Left lung (tissue), 10 donors: ENCODE results near the gene FBXO22. TPM values are rescaled to one million over a fixed set of nuclear protein-coding genes. Genes with fewer than 3 reads are reported as not detected.
"Not testable (repeated sequence)": the region's sequence is repeated elsewhere in the genome, so short reads cannot be mapped to it uniquely, and the experiment has no call there.

Experiments
- ATAC-seq: fragments of 200-7000 bp; cut with Tn5 transposase; one replicate; pipeline ENCODE4 v1.9.1; 2020; ENCODE audit warnings: moderate library complexity
- DNase-seq, 4 donors: peaks; one replicate each; pipeline ENCODE4 v3.0.0-alpha.2; 2013 to 2020
- H3K27ac ChIP-seq, 2 donors: fragments of 200-600 bp; sonication (generic) in 1 of 2; one replicate each; pipeline versions ENCODE4 v1.5.0 to v1.8.0; 2020 to 2021
- H3K27me3 ChIP-seq, 2 donors: fragments of 200-600 bp; sonication (generic) in 1 of 2; one replicate each; pipeline versions ENCODE4 v1.5.0 to v1.8.0; 2020 to 2021
- H3K36me3 ChIP-seq, 2 donors: fragments of 200-600 bp; sonication (generic) in 1 of 2; one replicate each; pipeline versions ENCODE4 v1.5.0 to v1.8.0; 2020 to 2021
- H3K4me1 ChIP-seq, 2 donors: fragments of 200-600 bp; one replicate each; pipeline ENCODE4 v1.8.0; 2021
- H3K4me3 ChIP-seq, 2 donors: fragments of 200-600 bp; sonication (generic) in 1 of 2; one replicate each; pipeline versions ENCODE4 v1.5.0 to v1.8.0; 2020 to 2021; ENCODE audit warnings: mild to moderate bottlenecking in 1 of 2
- H3K9me3 ChIP-seq, 2 donors: fragments of 200-600 bp; sonication (generic) in 1 of 2; one replicate each; pipeline versions ENCODE4 v1.5.0 to v1.8.0; 2020 to 2021
- CTCF ChIP-seq, 2 donors: fragments of 200-600 bp; sonication (generic) in 1 of 2; IDR thresholded peaks; one replicate each; pipeline versions ENCODE4 v1.5.0 to v1.8.0; 2021; ENCODE audit warnings: antibody characterized with exemption in 2 of 2
- intact Hi-C, 2 donors: fragments of 100-400 bp; cut with DNase I; formaldehyde crosslinking; loops; one replicate each; pipeline versions ENCODE4 v1.11.2 to v1.14.2; 2022
- polyA plus RNA-seq, 6 donors: library from polyadenylated mRNA; unstranded; fragments of 120-200 nt; gene quantifications; one replicate each; pipeline ENCODE4 v1.2.1, GENCODE V29; 2013; ENCODE audit not compliant: insufficient read length in 6 of 6
- total RNA-seq, 2 donors: library from RNA; stranded (reverse); fragmentation: NEBNext Ultra II Directional; extraction: Animal tissue kit (Norgen Biotek cat#: 25700); gene quantifications; one replicate each; pipeline ENCODE4 v1.2.1, GENCODE V29; 2021
- donor health status: DM: no; HTN: yes; CAD: no.
- donor health status: DM: no; HTN: no; CAD: no.

Gene FBXO22
- total and polyA plus RNA-seq, 8 donors = 26.7 to 44.8 (median 37.4) TPM

- no peaks in the 10 kb centered on the region for H3K36me3 ChIP-seq
- DNase-seq (no peak), ATAC-seq (no peak)
Observed at GRCh38 chr15:75966073-75966472, 62.4 kb downstream of the FBXO22 start.

GRCh38 chr15:75976766-75977165, 73.1 kb downstream of the FBXO22 start:
- H3K36me3 ChIP-seq, H3K27ac ChIP-seq, H3K4me1 ChIP-seq, H3K4me3 ChIP-seq, H3K9me3 ChIP-seq, ATAC-seq, intact Hi-C loops, DNase-seq: not testable (repeated sequence)
- peaks cover 4 to 13% of the 10 kb centered on the region in 2 donors for H3K27me3 ChIP-seq

More at GRCh38 chr15:75966073-75966472, 62.4 kb downstream of the FBXO22 start:
- Histone ChIP-seq H3K27me3 (no peaks in the 10 kb centered on the region), H3K27ac (no peak overlapping the region), H3K9me3 (no peaks in the 10 kb centered on the region), H3K4me3 (no peak overlapping the region), H3K4me1 (no peaks in the 10 kb centered on the region)
- no peak for TF ChIP-seq CTCF (IDR thresholded peaks at IDR 0.05)
- intact Hi-C loops = no loop called here

GRCh38 chr15:75981149-75981815, 77.6 kb downstream of the FBXO22 start:
- no peak for ATAC-seq
- no peak for DNase-seq
- no peaks in the 10 kb centered on the region for H3K9me3 ChIP-seq
- peaks cover 4 to 13% of the 10 kb centered on the region in 2 donors for H3K27me3 ChIP-seq
- H3K36me3 ChIP-seq = no peaks in the 10 kb centered on the region
- no peak for TF ChIP-seq CTCF (IDR thresholded peaks at IDR 0.05)
- H3K4me1 ChIP-seq = no peaks in the 10 kb centered on the region
- intact Hi-C loops = no loop called here
- H3K27ac ChIP-seq = no peak overlapping the region
- no peak overlapping the region for H3K4me3 ChIP-seq

GRCh38 chr15:75982468-75982867, 78.8 kb downstream of the FBXO22 start:
- ATAC-seq = no peak

GRCh38 chr15:75984706-75985105, 81.0 kb downstream of the FBXO22 start:
- DNase-seq, H3K9me3 ChIP-seq, H3K27me3 ChIP-seq, H3K27ac ChIP-seq, H3K4me3 ChIP-seq, intact Hi-C loops, H3K36me3 ChIP-seq, ATAC-seq, H3K4me1 ChIP-seq: not testable (repeated sequence)

More at GRCh38 chr15:75982468-75982867, 78.8 kb downstream of the FBXO22 start:
- intact Hi-C loops = no loop called here
- no peak for TF ChIP-seq CTCF (IDR thresholded peaks at IDR 0.05)
- no peaks in the 10 kb centered on the region for H3K4me1 ChIP-seq
- no peak overlapping the region for H3K27ac ChIP-seq
- no peak for DNase-seq
- H3K4me3 ChIP-seq = no peak overlapping the region
- H3K27me3 ChIP-seq = peaks cover 3 to 4% of the 10 kb centered on the region in 2 donors
- no peaks in the 10 kb centered on the region for H3K9me3 ChIP-seq
- no peaks in the 10 kb centered on the region for H3K36me3 ChIP-seq

GRCh38 chr15:75985971-75986370, 82.3 kb downstream of the FBXO22 start:
- Histone ChIP-seq H3K4me3 (no peak overlapping the region), H3K27me3 (no peaks in the 10 kb centered on the region), H3K36me3 (no peaks in the 10 kb centered on the region), H3K9me3 (no peaks in the 10 kb centered on the region), H3K4me1 (no peaks in the 10 kb centered on the region), H3K27ac (no peak overlapping the region)
- intact Hi-C loops = no loop called here
- ATAC-seq (no peak), DNase-seq (no peak)
- TF ChIP-seq CTCF (IDR thresholded peaks at IDR 0.05) = no peak
